ENCODE data around the gene MARCHF10.

DNA sequence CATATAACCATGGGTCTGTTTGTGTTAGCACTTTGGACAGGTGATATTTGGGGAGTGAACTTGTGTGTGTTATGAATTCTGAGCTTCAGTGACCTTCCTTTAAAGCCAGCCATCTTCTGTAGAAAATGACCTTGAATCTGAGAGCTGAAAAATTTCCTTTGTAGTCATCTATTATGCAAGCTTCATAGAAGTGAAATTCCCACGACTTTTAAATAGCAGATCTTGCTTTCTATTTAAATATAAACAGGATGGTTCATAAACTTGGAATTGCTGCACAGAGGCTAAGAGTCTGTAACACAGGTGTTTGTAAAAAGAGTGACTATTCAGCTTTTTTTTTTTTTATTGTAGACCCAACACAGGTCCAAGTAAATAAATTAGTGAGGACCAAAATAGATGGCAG is 85.5 kb downstream of the MARCHF10 start:
- TF ChIP-seq POLR2A (IDR thresholded peaks at IDR 0.05; ENCODE audit: low read length) (no peak), GATA1 (IDR thresholded peaks at IDR 0.05; ENCODE audit: low read depth, low read length) (no peak)
